T-cell (primary cell): ENCODE data around the gene SEMA4C. TPM values are rescaled to one million over a fixed set of nuclear protein-coding genes. Genes with fewer than 3 reads are reported as not detected.

Experiments used
- ATAC-seq, 4 experiments: fragments of 200-7000 bp in 3 of 4; fragments of 150-1000 bp in 1 of 4; cut with Tn5 transposase; replicated peaks in 1 of 4; 1 replicate in 3 of 4; 2 replicates in 1 of 4; pipeline ENCODE4 v1.10.0; 2021; ENCODE audit warnings: moderate library complexity in 3 of 4, mild to moderate bottlenecking in 2 of 4, moderate number of reproducible peaks in 1 of 4
- CTCF ChIA-PET, 2 donors: fragments of 300-600 bp; sonication (Branson Sonifier 250); formaldehyde crosslinking; loops; one replicate each; lab custom pipeline; 2022; ENCODE audit warnings: antibody characterized with exemption in 2 of 2; lab: Charles Lee
- POLR2A ChIA-PET, 2 donors: fragments of 300-600 bp; sonication (Branson Sonifier 250); formaldehyde crosslinking; loops; one replicate each; lab custom pipeline; 2022; ENCODE audit warnings: antibody characterized with exemption in 2 of 2; lab: Charles Lee
- DNase-seq, 35 experiments: peaks; one replicate each; pipeline versions ENCODE4 v3.0.0 to v3.0.0-alpha.2; 2013 to 2023
- H3K27ac ChIP-seq: one replicate; pipeline ENCODE4 v1.5.1; 2013; ENCODE audit warnings: low read length
- H3K27me3 ChIP-seq, 2 experiments: replicated peaks in 1 of 2; 1 replicate in 1 of 2; 2 replicates in 1 of 2; pipeline versions ENCODE4 v1.6.1 to v1.7.0; 2013; ENCODE audit warnings: low read length in 1 of 2, mixed read lengths in 1 of 2; ENCODE audit not compliant: control insufficient read depth in 2 of 2, insufficient read depth in 2 of 2; ENCODE audit errors: extremely low read depth in 1 of 2
- H3K36me3 ChIP-seq, 2 donors: 1 replicate in 1 of 2; 2 replicates in 1 of 2; pipeline versions ENCODE4 v1.6.1 to v1.7.0; 2013; ENCODE audit warnings: low read length in 1 of 2; ENCODE audit not compliant: control insufficient read depth in 2 of 2, insufficient read depth in 1 of 2; ENCODE audit errors: extremely low read depth in 1 of 2
- H3K4me1 ChIP-seq, 2 experiments: 1 replicate in 1 of 2; 2 replicates in 1 of 2; pipeline versions ENCODE4 v1.6.1 to v1.7.0; 2013; ENCODE audit warnings: low read length in 2 of 2, mixed read lengths in 1 of 2; ENCODE audit not compliant: insufficient read depth in 2 of 2, control insufficient read depth in 1 of 2; ENCODE audit errors: extremely low read depth in 1 of 2
- H3K4me3 ChIP-seq, 2 donors: 1 replicate in 1 of 2; 2 replicates in 1 of 2; pipeline versions ENCODE4 v1.5.1 to v1.7.0; 2013; ENCODE audit warnings: mild to moderate bottlenecking in 2 of 2, low read length in 1 of 2, moderate library complexity in 1 of 2; ENCODE audit not compliant: control insufficient read depth in 1 of 2; ENCODE audit errors: extremely low read depth in 1 of 2
- H3K9me3 ChIP-seq: 2 replicates; pipeline ENCODE4 v1.7.0; 2013
- H3K27ac Mint-ChIP-seq, 2 donors: one replicate each; pipeline ENCODE4 v1.8.0; 2020 to 2021; ENCODE audit warnings: mild to moderate bottlenecking in 2 of 2, mixed read lengths in 2 of 2
- H3K27me3 Mint-ChIP-seq, 2 donors: one replicate each; pipeline ENCODE4 v1.8.0; 2021 to 2022; ENCODE audit warnings: mixed read lengths in 2 of 2
- H3K36me3 Mint-ChIP-seq: one replicate; pipeline ENCODE4 v1.8.0; 2021; ENCODE audit warnings: mixed read lengths
- H3K4me1 Mint-ChIP-seq, 3 donors: one replicate each; pipeline ENCODE4 v1.8.0; 2020 to 2022; ENCODE audit warnings: mixed read lengths in 3 of 3, mild to moderate bottlenecking in 1 of 3
- H3K4me3 Mint-ChIP-seq, 3 donors: one replicate each; pipeline ENCODE4 v1.8.0; 2020 to 2022; ENCODE audit warnings: mild to moderate bottlenecking in 3 of 3, mixed read lengths in 3 of 3, moderate library complexity in 3 of 3
- H3K9me3 Mint-ChIP-seq, 3 donors: one replicate each; pipeline ENCODE4 v1.8.0; 2020 to 2022; ENCODE audit warnings: mixed read lengths in 3 of 3
- WGBS: methylation state at CpG from one replicate; pipeline ENCODE4 v1.1.5; 2013; ENCODE audit warnings: missing lambda C conversion rate; ENCODE audit not compliant: insufficient coverage; 5-methylcytosine and 5-hydroxymethylcytosine counted together
- total RNA-seq, 35 experiments: library from RNA in 6 of 35; stranded (reverse) in 6 of 35; fragments of 120-200 nt in 1 of 35; gene quantifications; one replicate each; pipeline versions ENCODE4 v1.2.1 to v1.2.4 and lab custom pipeline; 2013 to 2026

SEMA4C gene
- total RNA-seq, 5 donors from 2014 or later (not counting 1 experiment from before 2014, with no cell fraction given) = 36.3 to 89.0 (median 72.3) TPM

GRCh38 chr2:96838345-96839292 lies 31.3 kb downstream of the SEMA4C start:
- ATAC-seq = peak in 2 of 4 experiments; percentile 3 to 6

GRCh38 chr2:96837575-96837974 lies 32.3 kb downstream of the SEMA4C start:
- Mint-ChIP-seq H3K27ac (peak overlapping the region in 1 of 2 donors; percentile 41), H3K27me3 (no peaks in the 10 kb centered on the region), H3K4me1 (peaks cover 19 to 24% (median 21%) of the 10 kb centered on the region in 3 donors), H3K36me3 (peaks cover 12% of the 10 kb centered on the region), H3K9me3 (no peaks in the 10 kb centered on the region), H3K4me3 (no peak overlapping the region)
- ATAC-seq (no peak), DNase-seq (no peak)
- peaks cover 8 to 26% of the 10 kb centered on the region in 2 experiments for H3K4me1 ChIP-seq
- H3K36me3 ChIP-seq = peaks cover 8 to 27% of the 10 kb centered on the region in 2 donors
- ChIA-PET POLR2A (no interaction called here), CTCF (interaction anchor here in 1 of 2 donors (0.5 kb wide), 1 partner anchor 14 kb away, joined by 3 read pairs; no protein-coding TSS in a partner anchor)
- no peak overlapping the region for H3K4me3 ChIP-seq
- no peaks in the 10 kb centered on the region for H3K27me3 ChIP-seq
- H3K9me3 ChIP-seq = no peaks in the 10 kb centered on the region
- 97% methylated on average over 9 of the region's 9 CpGs for WGBS
- H3K27ac ChIP-seq = no peak overlapping the region

More at GRCh38 chr2:96838345-96839292, 31.3 kb downstream of the SEMA4C start:
- Mint-ChIP-seq H3K4me1 (peaks cover 23 to 28% (median 26%) of the 10 kb centered on the region in 3 donors), H3K27me3 (no peaks in the 10 kb centered on the region), H3K9me3 (no peaks in the 10 kb centered on the region), H3K4me3 (peak overlapping the region; percentile 28 to 68 (median 62)), H3K27ac (peak overlapping the region; percentile 82 to 83), H3K36me3 (peaks cover 5% of the 10 kb centered on the region)
- 83% methylated on average over 23 of the region's 23 CpGs for WGBS
- CTCF ChIA-PET = interaction anchor here in 1 of 2 donors (1.2 kb wide), 1 partner anchor 18 kb away, joined by 3 read pairs; no protein-coding TSS in a partner anchor
- Histone ChIP-seq H3K4me1 (peaks cover 8 to 26% of the 10 kb centered on the region in 2 experiments), H3K9me3 (no peaks in the 10 kb centered on the region), H3K27me3 (no peaks in the 10 kb centered on the region), H3K4me3 (peak overlapping the region; percentile 41 to 44), H3K36me3 (peaks cover 0 to 17% of the 10 kb centered on the region in 2 donors), H3K27ac (peak overlapping the region; percentile 52)
- POLR2A ChIA-PET = interaction anchor here in 1 of 2 donors (0.5 to 0.7 kb wide), 2 partner anchors 30 to 256 kb away, joined by 3 read pairs; no protein-coding TSS in a partner anchor
- no peak for DNase-seq

GRCh38 chr2:96835830-96836229 lies 34.0 kb downstream of the SEMA4C start:
- CTCF ChIA-PET = interaction anchor here in 1 of 2 donors (0.6 to 0.7 kb wide), 2 partner anchors 258 to 1016 kb away, joined by 4 read pairs; no protein-coding TSS in a partner anchor
- H3K27me3 ChIP-seq = no peaks in the 10 kb centered on the region
- peaks cover 21% of the 10 kb centered on the region for H3K36me3 Mint-ChIP-seq
- no peaks in the 10 kb centered on the region for H3K9me3 ChIP-seq
- ATAC-seq (no peak), DNase-seq (no peak)
- H3K27ac Mint-ChIP-seq = no peak overlapping the region
- H3K36me3 ChIP-seq = peaks cover 15 to 44% of the 10 kb centered on the region in 2 donors
- POLR2A ChIA-PET = interaction anchor here (0.5 to 0.7 kb wide), 4 partner anchors 9 to 286 kb away, joined by 4 to 11 read pairs (median 6); no protein-coding TSS in a partner anchor
- WGBS = no CpG with 5 or more reads among the region's 4 CpGs
- H3K9me3 Mint-ChIP-seq = no peaks in the 10 kb centered on the region
- H3K4me1 ChIP-seq = peaks cover 8 to 26% of the 10 kb centered on the region in 2 experiments
- peaks cover 19 to 21% (median 19%) of the 10 kb centered on the region in 3 donors for H3K4me1 Mint-ChIP-seq
- no peak overlapping the region for H3K4me3 ChIP-seq
- no peak overlapping the region for H3K4me3 Mint-ChIP-seq
- H3K27me3 Mint-ChIP-seq = no peaks in the 10 kb centered on the region
- H3K27ac ChIP-seq = no peak overlapping the region

GRCh38 chr2:96832754-96833507 lies 36.9 kb downstream of the SEMA4C start:
- ChIA-PET POLR2A (no interaction called here), CTCF (interaction anchor here (0.7 kb wide), 2 partner anchors 692 to 713 kb away, joined by 3 to 4 read pairs; no protein-coding TSS in a partner anchor)
- no peaks in the 10 kb centered on the region for H3K27me3 ChIP-seq
- no peak overlapping the region for H3K27ac ChIP-seq
- peak overlapping the region in 1 of 2 donors; percentile 48 for H3K27ac Mint-ChIP-seq
- H3K4me1 Mint-ChIP-seq = peaks cover 0 to 6% (median 5%) of the 10 kb centered on the region in 3 donors
- H3K4me3 ChIP-seq = no peak overlapping the region
- H3K9me3 Mint-ChIP-seq = no peaks in the 10 kb centered on the region
- H3K4me1 ChIP-seq = peaks cover 0 to under 1% of the 10 kb centered on the region in 2 experiments
- no peaks in the 10 kb centered on the region for H3K27me3 Mint-ChIP-seq
- WGBS = 95% methylated on average over 11 of the region's 18 CpGs
- peaks cover 42% of the 10 kb centered on the region for H3K36me3 Mint-ChIP-seq
- ATAC-seq (no peak), DNase-seq (no peak)
- no peaks in the 10 kb centered on the region for H3K9me3 ChIP-seq
- H3K36me3 ChIP-seq = peaks cover 31 to 71% of the 10 kb centered on the region in 2 donors
- H3K4me3 Mint-ChIP-seq = no peak overlapping the region

- H3K4me3 ChIP-seq = no peak overlapping the region
- H3K4me1 ChIP-seq = no peaks in the 10 kb centered on the region
- no peaks in the 10 kb centered on the region for H3K27me3 Mint-ChIP-seq
- ChIA-PET POLR2A (no interaction called here), CTCF (no interaction called here)
- H3K27ac ChIP-seq = no peak overlapping the region
- H3K36me3 Mint-ChIP-seq = peaks cover 42% of the 10 kb centered on the region
- H3K9me3 Mint-ChIP-seq = no peaks in the 10 kb centered on the region
- no peak overlapping the region for H3K27ac Mint-ChIP-seq
- H3K36me3 ChIP-seq = peaks cover 36 to 72% of the 10 kb centered on the region in 2 donors
- no peaks in the 10 kb centered on the region for H3K27me3 ChIP-seq
- DNase-seq (no peak), ATAC-seq (no peak)
- no peak overlapping the region for H3K4me3 Mint-ChIP-seq
- 100% methylated on average over 3 of the region's 11 CpGs for WGBS
- peaks cover 0 to 5% (median 3%) of the 10 kb centered on the region in 3 donors for H3K4me1 Mint-ChIP-seq
- H3K9me3 ChIP-seq = no peaks in the 10 kb centered on the region
These were observed 37.5 kb downstream of the SEMA4C start for GRCh38 chr2:96832408-96832753.
